ENCODE results near the gene ID1.
"Not testable (repeated sequence)": the region's sequence is repeated elsewhere in the genome, so short reads cannot be mapped to it uniquely, and the experiment has no call there.

ID1 gene

DNA sequence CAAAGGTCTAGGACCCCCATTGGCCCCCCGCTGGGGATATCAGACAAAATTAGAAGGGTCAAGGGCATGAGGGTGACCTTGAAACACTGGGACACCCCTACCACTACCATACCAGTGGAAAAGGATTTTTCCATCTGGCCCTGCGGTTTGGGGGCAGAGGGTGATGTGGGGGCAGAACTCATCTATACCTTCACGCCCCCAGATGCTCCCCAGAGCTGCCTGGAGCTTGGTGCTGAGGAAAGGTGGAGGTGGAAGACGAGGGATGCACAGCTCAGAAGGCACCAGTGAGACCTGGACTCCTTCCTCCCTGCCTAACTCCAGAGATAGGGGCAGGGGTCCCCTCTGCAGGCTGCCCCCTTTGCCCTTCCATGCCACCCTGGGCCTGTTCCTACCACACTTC lies 33.7 kb downstream of the ID1 start:
- no peak for FAIRE-seq

DNA sequence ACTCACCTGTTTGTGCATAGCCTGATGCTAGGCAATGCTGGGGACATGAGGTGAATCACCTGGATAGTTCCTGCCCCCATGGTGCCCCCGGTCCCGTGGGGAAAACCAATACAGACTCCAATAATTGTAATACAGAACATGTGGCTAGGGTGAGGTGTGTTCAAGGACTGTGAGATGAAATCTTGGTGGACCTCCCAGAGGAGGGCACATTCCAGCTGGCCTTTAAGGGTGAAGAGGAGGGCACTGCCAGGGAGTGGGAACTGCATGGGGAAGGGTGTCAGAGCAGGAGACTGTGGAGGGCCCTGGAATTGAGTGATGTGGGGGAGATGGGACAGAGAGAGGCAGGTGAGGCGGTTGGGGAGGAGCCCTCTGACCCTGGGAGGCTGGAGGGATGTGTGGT lies 35.2 kb downstream of the ID1 start:
- FAIRE-seq, result no peak

DNA sequence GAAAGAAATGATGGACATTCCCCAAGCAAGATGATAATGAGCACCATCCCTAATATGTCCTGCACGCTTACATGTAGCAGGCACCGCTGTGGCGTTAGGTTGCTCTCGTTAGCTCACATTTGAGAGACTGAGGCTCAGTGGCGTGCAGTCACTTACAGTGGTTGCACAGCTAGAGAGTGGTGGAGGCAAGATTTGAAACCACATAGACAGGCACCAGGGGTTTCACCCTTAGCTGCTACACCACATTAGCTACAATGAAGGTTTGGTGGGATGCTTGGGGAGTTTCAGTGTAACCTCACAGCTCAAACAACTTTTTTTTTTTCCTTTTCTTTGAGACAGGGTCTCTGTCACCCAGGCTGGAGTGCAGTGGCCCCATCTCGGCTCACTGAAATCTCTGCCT lies 36.3 kb downstream of the ID1 start:
- no peak for FAIRE-seq

GRCh38 chr20:31642837-31643236 lies 37.7 kb downstream of the ID1 start:
- FAIRE-seq, result no peak

DNA sequence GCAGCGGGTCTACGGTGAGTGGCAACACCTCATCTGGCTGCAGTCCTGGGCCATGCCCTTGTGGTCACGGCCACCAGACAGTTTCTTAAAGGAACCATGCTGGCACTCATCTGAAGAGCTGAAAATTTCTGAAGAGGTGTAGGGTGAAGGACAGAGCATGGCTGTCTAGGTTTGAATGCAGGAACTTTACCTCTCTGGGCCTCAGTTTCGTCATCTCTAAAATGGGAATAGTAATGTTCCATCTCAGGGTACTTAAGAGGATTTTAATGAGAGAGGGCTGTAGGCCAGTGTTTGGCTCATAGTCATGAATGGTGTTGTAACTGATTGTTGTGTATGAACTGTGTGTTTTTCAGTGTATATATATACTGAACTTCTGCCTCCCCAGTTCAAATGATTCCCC lies 38.4 kb downstream of the ID1 start:
- no peak for FAIRE-seq

DNA sequence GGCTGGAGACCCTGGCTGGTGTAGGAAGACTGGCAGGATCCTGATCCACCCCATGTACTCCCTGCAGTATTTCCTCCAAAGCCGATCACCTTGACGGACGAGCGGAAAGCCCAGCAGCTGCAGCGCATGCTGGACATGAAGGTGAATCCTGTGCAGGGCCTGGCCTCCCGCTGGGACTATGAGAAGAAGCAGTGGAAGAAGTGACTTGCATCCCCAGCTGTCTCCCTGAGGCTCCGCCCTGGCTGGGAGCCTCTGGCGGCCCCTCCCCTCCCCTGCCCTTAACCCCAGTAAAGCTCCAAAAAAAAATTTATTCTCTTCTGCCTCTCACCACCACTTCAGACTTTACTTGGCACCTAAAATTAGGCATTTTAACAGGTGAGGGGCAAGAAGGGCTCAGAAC lies 39.6 kb downstream of the ID1 start:
- no peak for FAIRE-seq

- FAIRE-seq, result not testable (repeated sequence)
Observed at GRCh38 chr20:31648104-31648503, 43.0 kb downstream of the ID1 start.

DNA sequence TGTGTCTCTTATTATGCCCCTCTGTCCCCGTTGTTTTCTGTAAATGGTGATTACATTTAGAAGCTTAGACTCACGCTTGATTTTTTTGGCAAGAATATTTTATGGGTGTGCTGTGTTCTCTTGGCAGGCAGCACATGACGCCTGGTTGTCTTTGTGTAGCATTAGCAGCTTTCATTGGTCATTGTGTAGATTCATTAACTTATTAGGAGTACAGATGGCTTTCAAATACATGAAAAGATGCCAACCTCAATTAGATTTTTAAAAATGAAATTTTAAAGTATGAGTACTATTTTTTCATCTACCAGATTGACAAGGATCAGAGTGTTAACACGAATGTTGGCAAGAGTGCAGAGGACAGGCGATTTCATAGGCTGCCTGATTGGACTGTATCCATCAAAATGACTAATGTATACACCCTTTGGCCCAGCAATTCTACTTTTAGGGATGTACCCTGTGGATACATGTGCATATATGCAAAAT lies 47.9 kb downstream of the ID1 start:
- FAIRE-seq, result no peak

- FAIRE-seq, result no peak
Observed at GRCh38 chr20:31653561-31653960, 48.5 kb downstream of the ID1 start.

- FAIRE-seq, result no peak
Observed at GRCh38 chr20:31654534-31654933, 49.4 kb downstream of the ID1 start.

Data from G401.6 (cell line).